GM10266 (cell line): Measurements from ENCODE around the gene GLTP.

Source experiments
- DNase-seq: peaks from one replicate; pipeline ENCODE4 v3.0.0; 2012; ENCODE audit errors: extremely low spot score
- CTCF ChIP-seq: IDR thresholded peaks from 2 replicates; pipeline ENCODE4 v1.5.1; 2012; ENCODE audit warnings: mild to moderate bottlenecking, low read depth; ENCODE audit not compliant: control insufficient read depth, insufficient read depth; ENCODE audit errors: missing control alignments

The GLTP gene

GRCh38 chr12:109840305-109841074 is 39.9 kb downstream of the GLTP start:
- no peak for DNase-seq

GRCh38 chr12:109839444-109839843 is 40.9 kb downstream of the GLTP start:
- no peak for TF ChIP-seq CTCF
- DNase-seq: no peak

More at GRCh38 chr12:109840305-109841074, 39.9 kb downstream of the GLTP start:
- no peak for TF ChIP-seq CTCF

GRCh38 chr12:109836916-109837315 is 43.4 kb downstream of the GLTP start:
- TF ChIP-seq CTCF: no peak
- DNase-seq: no peak

GRCh38 chr12:109835827-109836226 is 44.5 kb downstream of the GLTP start:
- TF ChIP-seq CTCF: no peak
- DNase-seq: no peak

- no peak for TF ChIP-seq CTCF
- no peak for DNase-seq
Observed at GRCh38 chr12:109833307-109834189, 46.8 kb downstream of the GLTP start, which contains the start of gene TRPV4. Gene TRPV4 (minus strand): TSS chr12:109833398. CDS start chr12:109814796, 18,602 bp downstream.

GRCh38 chr12:109832541-109833306 is 47.6 kb downstream of the GLTP start:
- DNase-seq: no peak
- no peak for TF ChIP-seq CTCF
